ENCODE results near the gene RASGRP1. TPM values are rescaled to one million over a fixed set of nuclear protein-coding genes. Genes with fewer than 3 reads are reported as not detected.

Gene RASGRP1
- polyA plus RNA-seq, 1 donor (not counting 4 experiments of a cell fraction or from before 2014, with no cell fraction given), result 0.28 TPM

GRCh38 chr15:38477637-38478036 is 87.0 kb downstream of the RASGRP1 start:
- dilution Hi-C loops (cut with MboI; ENCODE audit: extremely low pct_ligation_motif_present, low sequenced_read_pairs), result no loop called here
- DNase-seq (ENCODE audit: low read depth, low spot score), result no peak
- H3K27ac ChIP-seq (ENCODE audit: control insufficient read depth, insufficient read depth, low read length), result no peak overlapping the region
- H3K4me1 ChIP-seq (ENCODE audit: control insufficient read depth, extremely low read depth, insufficient read depth, low read length), result no peaks in the 10 kb centered on the region
- no peak overlapping the region for H3K9ac ChIP-seq (ENCODE audit: control insufficient read depth, extremely low read depth, insufficient read depth, low read length)
- TF ChIP-seq, protein P1, sequence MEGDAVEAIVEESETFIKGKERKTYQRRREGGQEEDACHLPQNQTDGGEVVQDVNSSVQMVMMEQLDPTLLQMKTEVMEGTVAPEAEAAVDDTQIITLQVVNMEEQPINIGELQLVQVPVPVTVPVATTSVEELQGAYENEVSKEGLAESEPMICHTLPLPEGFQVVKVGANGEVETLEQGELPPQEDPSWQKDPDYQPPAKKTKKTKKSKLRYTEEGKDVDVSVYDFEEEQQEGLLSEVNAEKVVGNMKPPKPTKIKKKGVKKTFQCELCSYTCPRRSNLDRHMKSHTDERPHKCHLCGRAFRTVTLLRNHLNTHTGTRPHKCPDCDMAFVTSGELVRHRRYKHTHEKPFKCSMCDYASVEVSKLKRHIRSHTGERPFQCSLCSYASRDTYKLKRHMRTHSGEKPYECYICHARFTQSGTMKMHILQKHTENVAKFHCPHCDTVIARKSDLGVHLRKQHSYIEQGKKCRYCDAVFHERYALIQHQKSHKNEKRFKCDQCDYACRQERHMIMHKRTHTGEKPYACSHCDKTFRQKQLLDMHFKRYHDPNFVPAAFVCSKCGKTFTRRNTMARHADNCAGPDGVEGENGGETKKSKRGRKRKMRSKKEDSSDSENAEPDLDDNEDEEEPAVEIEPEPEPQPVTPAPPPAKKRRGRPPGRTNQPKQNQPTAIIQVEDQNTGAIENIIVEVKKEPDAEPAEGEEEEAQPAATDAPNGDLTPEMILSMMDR (optimal IDR thresholded peaks at IDR 0.05 in 1 of 3, IDR thresholded peaks at IDR 0.05 in 1 of 3, conservative IDR thresholded peaks at IDR 0.05 in 1 of 3; ENCODE audit: extremely low read depth in 1 of 3, insufficient read depth in 2 of 3, low read length in 3 of 3), result no peak
- TF ChIP-seq EZH2 (IDR thresholded peaks at IDR 0.05; ENCODE audit: low read length), result no peak
- no peak overlapping the region for H3K4me3 ChIP-seq (ENCODE audit: control insufficient read depth in 2 of 3, extremely low read depth in 1 of 3, insufficient read depth in 2 of 3, low read depth in 1 of 3, low read length in 3 of 3)
- FAIRE-seq, result no peak
- H3K4me2 ChIP-seq (ENCODE audit: control insufficient read depth, extremely low read depth, insufficient read depth, low read depth, low read length), result no peak overlapping the region
- no peaks in the 10 kb centered on the region for H3K9me1 ChIP-seq (ENCODE audit: control insufficient read depth, extremely low read depth, insufficient read depth, low read length)
- no peak overlapping the region for H2AFZ ChIP-seq (ENCODE audit: control insufficient read depth, low read length)
- H3K36me3 ChIP-seq (ENCODE audit: control insufficient read depth in 2 of 2, extremely low read depth in 1 of 2, insufficient read depth in 2 of 2, low read length in 2 of 2), result peaks cover 6 to 14% of the 10 kb centered on the region in 2 experiments
- no peaks in the 10 kb centered on the region for H3K27me3 ChIP-seq (ENCODE audit: control insufficient read depth, extremely low read depth, insufficient read depth, low read length)
- no peaks in the 10 kb centered on the region for H3K9me3 ChIP-seq (ENCODE audit: control insufficient read depth, low read depth, low read length)
- no peaks in the 10 kb centered on the region for H4K20me1 ChIP-seq (ENCODE audit: control insufficient read depth, extremely low read depth, insufficient read depth, low read length)
- no peaks in the 10 kb centered on the region for H3K79me2 ChIP-seq (ENCODE audit: control insufficient read depth, insufficient read depth, low read length)

DNA sequence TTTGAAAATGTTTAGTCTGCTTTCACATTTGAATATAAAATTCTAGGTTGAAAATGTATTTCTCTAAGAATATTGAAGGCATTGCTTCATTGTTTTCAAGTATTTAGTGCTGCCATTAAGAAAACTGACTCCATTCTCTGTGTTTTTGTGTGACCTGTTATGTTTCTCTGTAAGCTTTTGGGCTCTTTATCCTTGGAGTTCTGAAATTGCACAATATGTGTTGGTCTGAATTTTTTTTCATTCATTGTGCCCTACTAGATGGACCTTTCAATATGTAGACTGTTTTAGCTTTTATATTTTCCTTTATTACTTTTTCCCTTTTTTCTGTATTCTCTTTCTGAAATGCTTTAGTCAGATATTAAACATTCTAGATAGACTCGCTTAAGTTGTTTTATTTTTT is 88.5 kb downstream of the RASGRP1 start:
- FAIRE-seq, result no peak
- Histone ChIP-seq H3K4me3 (ENCODE audit: control insufficient read depth in 2 of 3, extremely low read depth in 1 of 3, insufficient read depth in 2 of 3, low read depth in 1 of 3, low read length in 3 of 3) (no peak overlapping the region), H4K20me1 (ENCODE audit: control insufficient read depth, extremely low read depth, insufficient read depth, low read length) (no peaks in the 10 kb centered on the region), H3K4me1 (ENCODE audit: control insufficient read depth, extremely low read depth, insufficient read depth, low read length) (no peaks in the 10 kb centered on the region), H3K9ac (ENCODE audit: control insufficient read depth, extremely low read depth, insufficient read depth, low read length) (no peak overlapping the region), H3K79me2 (ENCODE audit: control insufficient read depth, insufficient read depth, low read length) (no peaks in the 10 kb centered on the region), H3K4me2 (ENCODE audit: control insufficient read depth, extremely low read depth, insufficient read depth, low read depth, low read length) (no peak overlapping the region), H3K27me3 (ENCODE audit: control insufficient read depth, extremely low read depth, insufficient read depth, low read length) (no peaks in the 10 kb centered on the region), H3K9me1 (ENCODE audit: control insufficient read depth, extremely low read depth, insufficient read depth, low read length) (no peaks in the 10 kb centered on the region), H3K27ac (ENCODE audit: control insufficient read depth, insufficient read depth, low read length) (no peak overlapping the region), H3K9me3 (ENCODE audit: control insufficient read depth, low read depth, low read length) (no peaks in the 10 kb centered on the region), H3K36me3 (ENCODE audit: control insufficient read depth in 2 of 2, extremely low read depth in 1 of 2, insufficient read depth in 2 of 2, low read length in 2 of 2) (peaks cover 6 to 14% of the 10 kb centered on the region in 2 experiments), H2AFZ (ENCODE audit: control insufficient read depth, low read length) (no peak overlapping the region)
- dilution Hi-C loops (cut with MboI; ENCODE audit: extremely low pct_ligation_motif_present, low sequenced_read_pairs), result no loop called here
- TF ChIP-seq EZH2 (IDR thresholded peaks at IDR 0.05; ENCODE audit: low read length), result no peak
- TF ChIP-seq, protein P1 (optimal IDR thresholded peaks at IDR 0.05 in 1 of 3, IDR thresholded peaks at IDR 0.05 in 1 of 3, conservative IDR thresholded peaks at IDR 0.05 in 1 of 3; ENCODE audit: extremely low read depth in 1 of 3, insufficient read depth in 2 of 3, low read length in 3 of 3), result no peak
- no peak for DNase-seq (ENCODE audit: low read depth, low spot score)

Measured in keratinocyte (primary cell).